HEK293T (cell line): Measurements from ENCODE around the gene INAFM1.

ENCODE experiments used
- ARNT ChIP-seq: fragments of 450-650 bp; IDR thresholded peaks from 2 replicates; pipeline ENCODE4 v1.6.1; 2017; ENCODE audit warnings: mild to moderate bottlenecking
- BHLHE40 ChIP-seq: fragments of 450-650 bp; IDR thresholded peaks from 2 replicates; pipeline ENCODE4 v1.6.1; 2016; ENCODE audit warnings: mild to moderate bottlenecking, moderate library complexity, borderline replicate concordance
- ELF4 ChIP-seq: fragments of 450-650 bp; IDR thresholded peaks from 2 replicates; pipeline ENCODE4 v1.6.1; 2017; ENCODE audit warnings: antibody characterized with exemption
- FOXA1 ChIP-seq: fragments of 450-650 bp; IDR thresholded peaks from 2 replicates; pipeline ENCODE4 v1.6.1; 2016; ENCODE audit warnings: mild to moderate bottlenecking
- FOXM1 ChIP-seq: fragments of 450-650 bp; IDR thresholded peaks from 2 replicates; pipeline ENCODE4 v1.6.1; 2017; ENCODE audit warnings: mild to moderate bottlenecking, borderline replicate concordance
- HDGF ChIP-seq: fragments of 450-650 bp; IDR thresholded peaks from 2 replicates; pipeline ENCODE4 v1.6.1; 2017; ENCODE audit warnings: antibody characterized with exemption, borderline replicate concordance
- L3MBTL2 ChIP-seq: fragments of 450-650 bp; conservative IDR thresholded peaks from 2 replicates; pipeline ENCODE4 v1.6.1; 2016; ENCODE audit warnings: mild to moderate bottlenecking
- LEF1 ChIP-seq: fragments of 450-650 bp; IDR thresholded peaks from 2 replicates; pipeline ENCODE4 v1.6.1; 2017; ENCODE audit warnings: mild to moderate bottlenecking, borderline replicate concordance
- PKNOX1 ChIP-seq: fragments of 450-650 bp; IDR thresholded peaks from 2 replicates; pipeline ENCODE4 v1.6.1; 2016
- SP1 ChIP-seq: fragments of 450-650 bp; IDR thresholded peaks from 2 replicates; pipeline ENCODE4 v1.6.1; 2017
- SUZ12 ChIP-seq: fragments of 450-650 bp; IDR thresholded peaks from 2 replicates; pipeline ENCODE4 v1.6.1; 2016; ENCODE audit warnings: mild to moderate bottlenecking

- TF ChIP-seq PKNOX1 (no peak; the same call in 1 of the 2 replicates), L3MBTL2 (no peak), HDGF (no peak), SP1 (no peak), ARNT (no peak), SUZ12 (no peak), ELF4 (no peak), BHLHE40 (no peak), FOXM1 (no peak), LEF1 (no peak), FOXA1 (no peak)
These were observed 45.6 kb upstream of the INAFM1 start for GRCh38 chr19:47228937-47229675.
